SU-DHL-6 (cell line): ENCODE data around the gene SBF1.

Experiments
- H2AFZ ChIP-seq: fragments of 200-600 bp; sonication (generic); 2 replicates; pipeline ENCODE4 v1.6.1; 2014; ENCODE audit warnings: low read depth, mild to moderate bottlenecking, moderate library complexity, mixed read lengths, antibody characterized with exemption, low read length; ENCODE audit not compliant: severe bottlenecking
- H3F3A ChIP-seq: fragments of 200-600 bp; shearing (Covaris generic); 2 replicates; pipeline ENCODE4 v1.6.0; 2016; ENCODE audit warnings: antibody characterized with exemption, mild to moderate bottlenecking; ENCODE audit not compliant: insufficient read depth
- H3K27ac ChIP-seq: fragments of 200-600 bp; sonication (generic); 2 replicates; pipeline ENCODE4 v1.5.1; 2016; ENCODE audit warnings: low read depth, mild to moderate bottlenecking, low read length, moderate library complexity, mixed read lengths
- H3K27me3 ChIP-seq: fragments of 200-600 bp; sonication (generic), shearing (Covaris generic); 2 replicates; pipeline ENCODE4 v1.6.0; 2014; ENCODE audit warnings: mild to moderate bottlenecking, low read length
- H3K36me3 ChIP-seq: fragments of 200-600 bp; sonication (generic); 2 replicates; pipeline ENCODE4 v1.6.1; 2014; ENCODE audit warnings: mild to moderate bottlenecking, low read length, mixed read lengths
- H3K4me2 ChIP-seq: fragments of 300-600, 200-600 bp; shearing (Covaris generic), sonication (generic); 2 replicates; pipeline ENCODE4 v1.6.0; 2014; ENCODE audit warnings: low read length, low read depth, mild to moderate bottlenecking; ENCODE audit not compliant: poor library complexity, severe bottlenecking
- H3K4me3 ChIP-seq: fragments of 200-600 bp; sonication (generic); 2 replicates; pipeline ENCODE4 v1.5.1; 2014; ENCODE audit warnings: antibody characterized with exemption, low read length, mild to moderate bottlenecking, mixed read lengths; ENCODE audit not compliant: insufficient read depth, poor library complexity, severe bottlenecking
- H3K79me2 ChIP-seq: fragments of 200-600 bp; sonication (generic); 2 replicates; pipeline ENCODE4 v1.6.1; 2014; ENCODE audit warnings: mild to moderate bottlenecking, low read length, moderate library complexity; ENCODE audit not compliant: insufficient read depth
- H3K9ac ChIP-seq: fragments of 200-600 bp; sonication (generic); 2 replicates; pipeline ENCODE4 v1.7.0; 2014; ENCODE audit warnings: mild to moderate bottlenecking, low read length
- H3K9me2 ChIP-seq: fragments of 200-600 bp; sonication (generic); replicated peaks from 2 replicates; pipeline ENCODE4 v1.6.1; 2014; ENCODE audit warnings: low read length; ENCODE audit not compliant: insufficient read depth
- H3K9me3 ChIP-seq: fragments of 200-600 bp; sonication (generic); 2 replicates; pipeline ENCODE4 v1.6.1; 2014; ENCODE audit warnings: low read length, mixed read lengths; ENCODE audit not compliant: insufficient read depth
- H4K20me1 ChIP-seq: fragments of 200-600 bp; sonication (generic); 2 replicates; pipeline ENCODE4 v1.6.1; 2014; ENCODE audit warnings: low read depth, mild to moderate bottlenecking, antibody characterized with exemption, low read length, moderate library complexity, mixed read lengths
- CTCF ChIP-seq: fragments of 200-600 bp; sonication (generic); IDR thresholded peaks from one replicate; pipeline ENCODE4 v1.5.1; 2017; ENCODE audit warnings: antibody characterized with exemption, mild to moderate bottlenecking, low read length, moderate library complexity; ENCODE audit not compliant: insufficient read depth, poor library complexity, severe bottlenecking
- EZH2phosphoT487 ChIP-seq: fragments of 200-600 bp; sonication (generic), shearing (Covaris generic); conservative IDR thresholded peaks from 2 replicates; pipeline ENCODE4 v1.6.1; 2018; ENCODE audit warnings: mild to moderate bottlenecking, antibody characterized with exemption, low read length, moderate library complexity, mixed read lengths

SBF1 gene

GRCh38 chr22:50507991-50508884 lies 33.4 kb upstream of the SBF1 start, which contains the start of gene NCAPH2:
NCAPH2 (plus strand) TSS chr22:50508224; CDS start chr22:50508338, 114 bp downstream.
- H4K20me1 ChIP-seq = no peaks in the 10 kb centered on the region
- H3K27ac ChIP-seq = peak within 1 kb of the TSS; percentile 86
- H3F3A ChIP-seq = peaks cover 9% of the 10 kb centered on the region
- H3K79me2 ChIP-seq = peaks cover 52% of the 10 kb centered on the region
- H3K9me3 ChIP-seq = no peaks in the 10 kb centered on the region
- TF ChIP-seq CTCF = no peak
- TF ChIP-seq EZH2phosphoT487 = no peak
- H3K9me2 ChIP-seq = no peaks in the 10 kb centered on the region
- H2AFZ ChIP-seq = peak within 1 kb of the TSS; percentile 76
- peak within 1 kb of the TSS; percentile 93 for H3K9ac ChIP-seq
- H3K27me3 ChIP-seq = no peaks in the 10 kb centered on the region
- H3K4me2 ChIP-seq = peak within 1 kb of the TSS; percentile 96
- H3K4me3 ChIP-seq = peak within 1 kb of the TSS; percentile 86
- H3K36me3 ChIP-seq = peaks cover 8% of the 10 kb centered on the region; the same call in 1 of the 2 replicates

GRCh38 chr22:50507421-50507990 lies 32.7 kb upstream of the SBF1 start, which contains the start of gene LMF2:
LMF2 (minus strand) TSS chr22:50507702; CDS start chr22:50507675, 27 bp downstream.
- Histone ChIP-seq H3F3A (peaks cover 9% of the 10 kb centered on the region), H3K27me3 (no peaks in the 10 kb centered on the region), H2AFZ (peak within 1 kb of the TSS; percentile 76), H3K9me3 (no peaks in the 10 kb centered on the region), H3K4me3 (peak within 1 kb of the TSS; percentile 86), H3K27ac (peak within 1 kb of the TSS; percentile 86), H3K36me3 (peaks cover 4% of the 10 kb centered on the region; the same call in 1 of the 2 replicates), H3K9me2 (no peaks in the 10 kb centered on the region), H4K20me1 (no peaks in the 10 kb centered on the region), H3K79me2 (peaks cover 45% of the 10 kb centered on the region), H3K9ac (peak within 1 kb of the TSS; percentile 93), H3K4me2 (peak within 1 kb of the TSS; percentile 96)
- TF ChIP-seq EZH2phosphoT487 = no peak
- TF ChIP-seq CTCF = no peak

- no peaks in the 10 kb centered on the region for H3K36me3 ChIP-seq
- no peaks in the 10 kb centered on the region for H3K9me3 ChIP-seq
- H3K4me2 ChIP-seq = peak overlapping the region; percentile 85
- TF ChIP-seq EZH2phosphoT487 (no peak), CTCF (no peak)
- H3K79me2 ChIP-seq = peaks cover 38% of the 10 kb centered on the region
- H3K4me3 ChIP-seq = peak overlapping the region; percentile 86
- H3K27ac ChIP-seq = peak overlapping the region; percentile 53
- H3K9me2 ChIP-seq = no peaks in the 10 kb centered on the region
- peak overlapping the region; percentile 76 for H2AFZ ChIP-seq
- no peaks in the 10 kb centered on the region for H4K20me1 ChIP-seq
- no peaks in the 10 kb centered on the region for H3K27me3 ChIP-seq
- H3K9ac ChIP-seq = peak overlapping the region; percentile 93
- peaks cover 9% of the 10 kb centered on the region for H3F3A ChIP-seq
These were observed 32.0 kb upstream of the SBF1 start for GRCh38 chr22:50506611-50507420.
